NCI-H345 (cell line): ENCODE data around the gene KRT80.

Experiments
- DNase-seq: peaks from one replicate; lab custom pipeline; 2025; lab: John Stamatoyannopoulos, UW

Gene KRT80

DNA sequence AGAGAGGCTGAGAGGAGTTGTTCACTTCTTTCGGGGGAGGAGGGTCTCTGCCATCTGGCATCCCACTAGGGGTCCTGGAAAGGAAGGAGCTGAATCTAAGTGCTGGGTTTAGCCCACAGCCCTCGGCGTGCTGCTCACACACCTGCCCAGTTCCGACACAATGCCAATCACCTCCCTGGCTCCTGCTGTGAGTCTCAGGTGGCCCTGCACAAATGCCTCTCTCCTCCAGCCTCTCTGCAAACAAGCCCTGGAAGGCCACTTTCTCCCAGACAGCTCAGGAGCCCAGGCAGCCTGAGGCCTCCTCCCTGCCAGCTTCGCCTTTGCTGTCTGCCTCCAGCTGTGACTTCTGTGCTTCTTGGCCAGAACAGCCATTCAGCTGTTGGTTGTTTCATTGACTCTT, 61.1 kb downstream of the KRT80 start:
- peak; percentile 94 for DNase-seq

DNA sequence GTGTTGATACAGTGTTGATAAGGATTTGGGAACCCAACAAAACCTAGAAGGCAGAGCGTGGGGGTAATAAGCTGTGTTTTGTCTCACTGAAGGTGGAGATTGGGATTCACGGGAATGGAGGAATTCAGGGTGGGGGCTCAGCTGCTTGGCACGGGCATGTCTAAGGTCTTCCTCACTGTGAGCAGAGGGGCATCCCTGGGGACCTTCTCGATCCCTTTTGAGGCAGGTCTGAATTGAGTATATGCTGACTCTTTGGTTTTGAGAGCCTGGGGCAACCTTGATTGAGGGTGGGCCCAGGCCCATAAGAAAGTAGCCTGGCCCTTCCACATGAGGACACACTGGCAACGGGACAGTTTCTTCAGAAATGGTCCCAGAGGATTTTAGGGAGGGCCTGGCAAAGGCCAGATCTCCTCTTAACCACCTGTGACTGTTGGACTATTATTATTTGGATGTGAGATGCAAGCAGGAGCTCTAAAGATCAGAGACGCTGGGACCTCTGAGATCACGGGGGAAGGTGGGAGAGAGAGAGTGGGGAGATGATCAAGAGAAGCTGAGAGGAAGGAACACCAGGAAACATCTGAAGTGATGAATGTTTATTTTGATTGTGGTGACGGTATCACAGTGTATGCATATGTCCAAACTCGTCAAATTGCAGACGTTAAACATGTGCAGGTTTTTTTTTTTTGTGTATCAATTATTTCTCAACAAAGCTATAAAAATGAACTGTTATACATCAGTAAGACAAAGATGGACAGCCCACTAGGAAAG, 63.9 kb downstream of the KRT80 start:
- DNase-seq: no peak

DNA sequence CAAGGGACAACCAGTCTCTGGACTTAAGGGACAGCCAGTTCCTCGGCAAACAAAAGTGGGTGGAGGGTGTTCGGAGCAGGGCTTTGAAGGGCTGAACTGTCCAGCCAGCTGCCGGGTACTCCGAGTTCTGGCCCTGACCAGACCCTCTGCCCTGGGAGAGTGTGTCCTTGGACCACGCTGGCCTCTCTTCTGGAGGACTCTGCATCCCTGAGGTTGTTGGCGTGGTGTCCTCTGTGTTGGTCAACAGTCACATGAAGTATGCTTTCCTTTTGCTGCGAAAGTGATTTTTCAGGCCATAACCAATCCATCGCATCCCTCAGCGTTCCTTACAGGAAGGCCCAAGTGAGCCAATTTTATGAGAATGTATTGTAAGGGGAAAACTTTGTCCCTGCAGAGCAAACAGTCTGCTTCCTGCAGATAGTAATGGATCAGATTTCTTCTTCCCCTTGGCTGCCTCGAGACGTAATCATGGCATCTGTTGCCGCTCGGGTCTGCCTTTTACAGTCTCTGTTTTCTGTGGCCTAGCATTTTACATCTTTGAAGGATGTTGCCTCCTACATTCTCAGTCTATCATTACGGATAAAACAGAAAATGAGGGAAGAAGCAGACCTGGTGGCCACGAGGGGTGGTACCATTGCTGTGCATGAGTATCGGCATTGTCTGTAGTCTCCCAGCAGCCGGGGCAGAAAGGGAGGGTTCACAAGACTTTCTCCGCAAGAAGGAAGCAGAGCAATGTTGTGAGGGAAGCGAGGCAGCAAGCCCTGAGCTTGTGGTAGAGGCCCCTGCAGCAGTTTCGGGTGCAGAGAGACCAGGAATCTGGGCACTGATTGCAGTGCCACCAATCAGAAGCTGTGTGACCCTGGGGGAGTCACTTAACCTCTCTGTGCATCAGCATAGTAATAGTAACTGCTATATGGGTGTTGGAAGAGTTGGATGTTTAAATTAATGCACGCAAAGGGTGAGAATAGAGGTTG, 64.9 kb downstream of the KRT80 start:
- no peak for DNase-seq

DNA sequence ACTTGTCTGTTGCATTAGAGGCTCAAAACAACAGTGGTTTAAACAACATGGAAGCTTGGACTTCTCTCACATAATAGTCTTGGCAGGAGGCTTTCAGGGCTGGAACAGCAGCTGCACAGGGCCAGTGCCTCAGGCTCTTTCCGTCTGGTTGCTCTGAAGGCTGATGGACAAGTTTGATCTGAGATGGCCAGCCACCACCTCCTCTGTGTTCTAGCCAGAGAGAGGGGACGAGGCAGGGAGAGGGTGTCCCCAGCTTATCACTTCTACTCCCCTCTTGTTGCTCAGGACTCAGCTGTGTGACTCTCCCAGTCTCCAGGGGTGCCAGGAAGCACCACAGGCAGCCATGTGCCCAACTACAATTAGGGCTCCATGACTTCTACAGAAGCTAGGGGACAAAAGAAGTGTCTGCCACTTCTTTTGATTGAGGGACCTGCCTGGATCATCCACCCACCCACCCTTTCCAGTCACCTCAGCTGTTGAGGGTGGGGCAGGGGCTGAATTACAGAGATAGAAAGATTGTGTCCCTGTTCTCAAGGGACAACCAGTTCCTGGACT, 65.7 kb downstream of the KRT80 start:
- no peak for DNase-seq

DNA sequence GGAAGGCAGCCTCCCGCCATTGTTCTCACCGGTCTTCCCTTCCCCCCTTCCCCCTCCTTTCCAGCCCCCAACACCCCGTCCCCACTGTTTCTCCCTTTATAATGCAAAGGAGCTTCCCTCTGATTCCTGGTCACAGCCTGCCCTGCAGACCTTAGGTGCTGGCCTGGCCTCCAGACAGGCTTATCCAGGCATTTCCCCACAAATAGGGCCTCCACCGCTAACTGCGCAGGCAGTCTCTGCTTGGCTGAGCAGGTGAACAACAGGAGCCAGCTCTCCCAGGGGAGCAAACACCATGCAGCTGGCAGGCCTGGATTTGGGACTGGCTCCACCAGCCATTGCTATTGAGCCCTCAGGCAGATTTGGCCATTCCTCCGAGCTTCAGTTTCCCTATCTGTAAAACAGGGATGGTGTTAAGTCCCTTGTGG, 66.3 kb downstream of the KRT80 start:
- DNase-seq: peak; percentile 82

DNA sequence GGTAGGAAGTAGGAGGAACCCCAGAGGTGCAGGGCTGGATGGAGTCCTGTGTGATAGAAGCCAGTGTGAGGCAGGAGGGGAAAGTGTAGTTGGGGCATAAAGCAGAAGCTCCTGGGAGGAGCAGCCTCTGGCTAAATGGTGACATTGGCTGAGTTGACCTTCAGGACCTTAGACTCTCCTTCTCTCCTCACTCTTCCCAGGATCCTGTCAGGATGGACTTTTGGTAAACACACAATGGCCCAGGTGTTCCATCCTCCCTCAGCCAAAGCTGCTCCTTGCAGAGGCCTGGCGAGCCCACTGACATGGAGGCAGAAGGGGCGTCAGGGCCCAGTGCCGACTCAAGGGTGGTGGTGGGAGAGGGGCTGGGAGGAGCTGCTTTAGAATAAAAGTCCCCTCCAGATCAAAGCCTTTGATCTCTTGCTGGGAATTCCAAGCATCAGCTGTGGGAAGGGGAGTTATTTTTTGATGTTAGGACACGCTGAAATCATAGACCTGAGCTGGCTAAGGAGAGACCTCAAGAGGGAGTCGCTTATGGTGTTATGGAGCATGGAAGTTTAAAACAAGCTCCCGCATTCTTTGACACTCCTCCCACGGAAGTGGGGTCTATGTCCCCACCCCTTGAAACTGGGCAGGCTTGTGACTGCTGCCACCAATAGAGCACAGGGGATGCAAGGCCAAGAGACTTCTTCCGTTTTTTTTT, 68.2 kb downstream of the KRT80 start:
- no peak for DNase-seq

DNA sequence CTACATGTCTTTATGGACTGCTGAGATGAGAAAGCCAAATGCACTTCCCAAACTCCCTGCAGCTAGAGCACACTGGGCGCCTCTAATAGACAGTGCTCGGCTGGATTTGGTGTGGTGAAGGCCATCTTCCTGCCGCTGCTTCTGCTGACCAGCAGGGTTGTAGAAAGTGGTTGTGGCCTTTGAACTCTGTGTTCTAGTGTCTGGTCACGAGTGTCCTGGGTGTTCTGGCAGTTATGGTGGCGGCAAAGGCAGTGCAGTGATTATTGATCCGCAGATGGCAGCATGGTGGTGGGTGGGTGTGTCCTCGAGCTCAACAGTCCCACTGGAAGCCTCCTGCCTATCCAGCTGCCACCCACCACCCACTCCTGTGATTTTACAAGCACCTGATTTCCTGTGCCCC, 68.9 kb downstream of the KRT80 start:
- DNase-seq: no peak

DNA sequence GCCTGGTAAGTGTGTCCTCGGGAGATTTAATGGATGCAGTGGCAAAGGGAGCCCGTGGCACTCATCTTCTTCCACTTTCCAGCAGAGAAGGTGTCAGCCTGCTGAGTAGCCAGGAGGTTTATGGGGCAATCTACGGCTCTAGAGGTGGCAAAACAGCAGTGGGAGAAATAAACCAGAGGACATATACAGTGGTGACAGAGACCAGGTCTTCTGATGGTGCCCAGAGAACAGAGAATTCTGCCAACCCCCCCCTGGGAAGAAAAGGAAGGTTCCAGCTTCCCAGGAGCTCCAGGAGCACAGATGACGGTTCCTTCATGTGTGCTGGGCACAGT, 69.3 kb downstream of the KRT80 start:
- no peak for DNase-seq

DNA sequence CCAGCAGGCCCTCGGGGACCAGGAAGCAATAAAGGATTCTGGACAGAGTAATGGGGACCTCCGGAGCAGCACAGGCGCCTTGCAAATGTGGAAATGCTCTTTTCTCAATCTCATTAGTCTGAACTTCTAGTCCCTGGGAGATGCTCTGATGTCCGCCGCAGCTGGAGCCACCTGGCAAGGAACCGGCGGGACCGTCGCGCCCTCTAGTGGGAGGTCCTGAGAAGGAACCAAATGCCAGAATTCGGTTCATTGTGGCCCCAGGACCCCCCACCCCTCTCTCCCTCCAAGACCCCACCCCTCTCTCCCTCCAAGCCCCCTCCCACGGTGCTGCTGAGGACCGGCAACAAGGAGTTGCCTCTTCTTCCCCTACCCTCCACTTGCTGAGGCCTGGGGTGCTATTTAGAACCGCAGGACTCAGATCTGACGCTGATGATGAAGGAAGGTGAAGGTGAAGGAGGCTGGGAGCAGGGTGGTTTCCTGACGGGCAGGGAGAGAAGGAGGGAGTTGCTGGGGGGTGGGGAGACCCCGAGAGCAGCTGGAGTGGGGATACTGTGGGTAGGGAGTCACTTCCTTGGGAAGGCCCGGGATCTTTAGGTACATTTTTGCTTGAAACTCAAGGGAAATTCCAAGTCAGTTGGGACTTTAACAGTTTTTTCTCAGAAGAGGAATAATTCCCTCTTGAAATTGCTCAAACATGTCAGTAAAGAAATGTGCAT, 69.8 kb downstream of the KRT80 start:
- peak; percentile 66 for DNase-seq

DNA sequence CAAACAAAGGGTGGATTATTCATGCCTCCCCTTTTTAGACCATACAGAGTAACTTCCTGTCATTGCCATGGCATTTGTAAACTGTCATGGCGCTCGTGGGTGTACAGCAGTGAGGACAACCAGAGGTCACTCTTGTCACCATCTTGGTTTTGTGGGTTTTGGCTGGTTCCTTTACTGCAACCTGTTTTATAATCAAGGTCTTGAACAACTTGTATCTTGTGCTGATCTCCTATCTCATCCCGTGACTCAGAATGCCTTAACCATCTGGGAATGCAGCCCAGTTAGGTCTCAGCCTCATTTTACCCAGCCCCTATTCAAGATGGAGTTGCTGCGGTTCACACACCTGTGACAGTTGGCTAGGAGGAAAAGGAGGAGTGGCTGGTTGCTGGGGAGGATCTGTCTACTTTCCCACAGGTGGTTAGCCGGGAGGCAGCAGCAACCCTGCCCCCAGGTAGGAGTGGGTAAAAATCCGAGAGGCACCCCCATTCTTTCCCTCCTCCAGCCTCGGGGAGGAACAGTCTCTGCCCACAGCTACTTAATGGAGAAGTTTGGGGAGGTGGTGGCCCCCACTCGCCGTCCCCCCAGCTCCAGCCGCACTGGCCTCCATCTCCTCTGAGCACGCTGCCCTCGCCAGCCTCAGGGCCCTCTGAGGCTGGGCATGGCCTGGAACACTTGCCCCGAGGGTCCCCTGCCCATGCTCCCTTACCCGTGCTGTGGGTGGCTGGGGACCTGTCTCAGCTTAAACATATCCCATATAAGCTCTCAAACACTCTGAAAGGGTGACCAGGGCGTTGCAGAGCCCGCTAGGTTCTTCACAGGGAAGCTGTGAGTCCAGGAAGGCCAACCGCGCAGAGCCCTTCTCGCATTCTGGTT, 70.6 kb downstream of the KRT80 start:
- no peak for DNase-seq

DNA sequence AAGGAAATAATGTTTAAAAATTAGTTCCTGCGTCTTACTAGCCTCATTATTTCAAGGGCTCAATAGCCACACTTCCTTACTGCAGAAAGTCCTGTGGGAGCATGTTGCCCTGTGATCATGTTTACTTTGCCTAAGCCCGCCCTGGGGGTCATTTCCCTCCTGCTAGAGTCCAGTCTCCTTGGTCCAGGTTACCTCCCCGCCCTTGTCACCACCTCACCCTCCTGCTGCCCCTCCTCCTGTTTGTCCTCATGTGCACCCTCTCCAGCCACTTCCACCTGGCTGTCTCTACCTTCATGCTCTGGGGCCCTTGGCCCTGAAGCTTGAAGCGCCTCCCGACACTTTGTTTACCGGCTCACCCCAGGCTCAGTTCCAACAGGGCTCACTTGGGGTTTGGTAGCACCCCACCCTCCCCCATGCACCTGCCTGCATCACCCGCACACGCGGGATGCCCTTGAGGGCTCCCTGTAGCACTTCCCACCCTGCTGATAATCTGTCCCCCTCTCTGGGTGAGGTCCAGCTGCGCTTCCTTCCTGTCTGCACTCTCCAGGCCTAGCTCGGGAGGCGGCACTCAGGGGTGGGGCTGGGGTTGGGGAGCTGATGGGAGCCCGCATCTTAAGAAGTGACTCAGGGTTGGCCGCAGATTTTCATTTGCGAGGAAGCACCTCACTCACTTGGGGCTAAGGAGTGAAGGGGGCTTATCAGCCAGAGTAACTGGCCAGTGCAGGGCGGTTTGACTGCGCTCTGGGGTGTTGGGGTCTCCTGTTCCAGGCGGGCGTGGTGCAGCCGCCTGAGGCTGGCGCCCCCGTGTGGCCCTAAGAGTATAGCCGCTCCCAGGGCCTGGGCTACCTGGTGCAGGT, 72.2 kb downstream of the KRT80 start:
- DNase-seq: peak; percentile 41
